GM21447 (cell line): ENCODE data around the gene ZBTB12.
"Not testable (repeated sequence)": the region's sequence is repeated elsewhere in the genome, so short reads cannot be mapped to it uniquely, and the experiment has no call there.

Experiments used
- ATAC-seq: cut with Tn5 transposase; IDR thresholded peaks from one replicate; pipeline ENCODE4 v1.9.1; 2021; ENCODE audit not compliant: unreplicated experiment

Gene ZBTB12

DNA sequence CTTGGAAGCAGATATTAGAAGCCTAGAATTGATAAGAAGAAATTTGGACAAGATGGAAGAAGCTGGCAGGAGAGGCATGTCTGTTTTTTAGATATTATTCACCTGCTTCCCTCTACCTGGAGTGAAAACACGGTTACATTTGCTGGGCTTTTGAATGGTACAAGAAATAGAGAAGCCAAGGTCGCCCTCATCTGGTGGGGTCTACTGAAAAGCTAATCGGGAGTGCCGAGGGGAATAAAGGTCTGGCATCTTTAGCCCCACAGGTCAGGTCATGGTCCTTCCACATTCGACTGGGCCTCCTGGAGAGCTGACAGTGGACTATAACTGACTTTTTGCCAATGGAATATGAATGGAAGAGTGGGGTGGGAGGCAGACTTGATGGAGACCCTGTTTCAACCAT lies 21.1 kb upstream of the ZBTB12 start:
- no peak for ATAC-seq

DNA sequence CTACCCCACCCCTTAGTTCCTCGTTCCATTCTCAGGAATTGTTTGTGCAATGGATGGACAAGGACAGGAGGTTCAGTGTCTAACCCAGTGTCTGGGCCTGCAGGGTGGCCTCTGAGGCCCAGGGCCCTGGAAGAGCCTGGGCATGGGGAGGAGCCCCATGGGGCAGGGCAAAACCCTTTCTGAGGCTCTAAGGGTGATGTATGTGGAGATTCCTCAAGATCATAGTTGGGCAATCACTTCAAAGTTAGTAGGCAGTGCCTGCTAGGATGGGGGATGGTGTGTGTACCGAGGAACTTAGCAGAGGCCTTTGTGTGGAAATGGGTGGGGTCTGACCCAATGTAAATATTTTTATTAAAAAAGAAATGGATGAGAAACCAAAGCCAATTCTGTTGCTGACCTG lies 18.9 kb upstream of the ZBTB12 start:
- no peak for ATAC-seq

DNA sequence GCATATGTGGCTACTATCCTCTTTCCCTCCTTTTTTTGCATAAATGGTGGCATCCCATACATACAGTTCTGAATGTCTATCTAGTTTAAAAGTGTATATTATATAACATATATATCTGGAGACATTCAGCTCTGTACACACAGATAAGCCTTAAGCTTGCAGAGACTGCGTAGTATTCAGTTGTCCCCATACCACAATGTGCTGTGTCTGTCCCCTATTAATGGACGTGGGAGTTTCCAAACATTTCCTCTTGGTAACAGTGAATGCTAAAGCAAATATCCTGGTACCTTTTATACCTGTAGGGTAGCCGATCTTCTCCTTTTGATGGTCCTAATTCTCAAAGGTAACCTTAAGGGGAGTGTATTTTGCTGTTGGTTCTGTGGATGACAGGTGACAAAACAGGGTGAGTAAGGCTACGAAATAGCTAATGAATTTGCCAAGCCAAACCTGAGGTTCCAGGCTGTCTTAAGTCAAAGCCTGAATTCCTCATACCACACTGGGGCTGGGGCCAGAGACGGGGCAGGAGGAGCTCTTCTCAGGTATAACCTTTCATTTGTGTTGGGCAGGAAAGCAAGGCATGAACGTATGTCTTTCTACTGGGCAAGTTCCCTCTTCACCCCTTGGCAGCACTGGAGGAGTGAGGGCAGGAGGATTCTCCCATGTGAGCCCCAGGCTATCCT lies 17.9 kb upstream of the ZBTB12 start:
- no peak for ATAC-seq

DNA sequence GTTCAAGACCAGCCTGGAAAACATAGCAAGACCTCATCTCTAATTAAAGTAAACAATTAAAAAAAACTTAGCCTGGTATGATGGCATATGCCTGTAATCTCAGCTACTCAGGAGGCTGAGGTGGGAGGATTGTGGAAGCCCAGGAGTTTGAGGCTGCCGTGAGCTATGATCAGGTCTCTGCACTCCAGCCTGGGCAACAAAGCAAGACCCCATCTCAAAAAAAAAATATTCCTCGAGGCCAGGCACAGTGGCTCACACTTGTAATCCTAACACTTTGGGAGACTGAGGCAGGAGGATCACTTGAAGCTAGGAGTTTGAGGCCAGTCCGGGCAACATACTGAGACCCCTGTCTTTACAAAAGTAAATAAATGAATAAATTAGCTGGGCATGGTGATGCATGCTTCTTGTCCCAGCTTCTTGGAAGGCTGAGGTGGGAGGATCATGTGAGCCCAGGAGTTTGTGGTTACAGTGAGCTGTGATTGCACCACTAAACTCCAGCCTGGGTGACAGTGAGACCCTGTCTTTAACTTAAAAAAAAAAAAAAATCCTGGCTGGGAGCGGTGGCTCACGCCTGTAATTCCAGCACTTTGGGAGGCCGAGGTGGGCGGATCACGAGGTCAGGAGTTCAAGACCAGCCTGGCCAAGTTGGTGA lies 16.3 kb upstream of the ZBTB12 start:
- no peak for ATAC-seq

DNA sequence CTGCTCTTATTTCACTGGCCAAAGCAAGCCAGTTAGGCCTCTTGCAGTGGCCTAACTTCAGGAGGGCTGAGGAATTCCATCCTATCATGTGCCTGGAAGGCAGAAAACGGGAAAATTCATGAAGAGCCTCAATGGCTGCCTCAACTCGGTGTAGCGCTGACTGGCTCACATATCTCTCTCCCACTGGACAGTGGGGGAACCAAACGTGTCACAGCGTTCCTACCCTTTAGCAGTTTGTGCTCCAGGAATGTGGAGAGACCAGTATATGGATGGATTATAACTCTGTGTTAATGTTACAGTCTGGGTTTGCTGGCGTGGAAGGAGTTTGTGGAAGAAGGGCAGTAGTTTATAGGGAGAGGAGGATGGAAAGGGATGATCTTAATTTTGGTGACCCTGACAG lies 13.9 kb upstream of the ZBTB12 start:
- no peak for ATAC-seq

DNA sequence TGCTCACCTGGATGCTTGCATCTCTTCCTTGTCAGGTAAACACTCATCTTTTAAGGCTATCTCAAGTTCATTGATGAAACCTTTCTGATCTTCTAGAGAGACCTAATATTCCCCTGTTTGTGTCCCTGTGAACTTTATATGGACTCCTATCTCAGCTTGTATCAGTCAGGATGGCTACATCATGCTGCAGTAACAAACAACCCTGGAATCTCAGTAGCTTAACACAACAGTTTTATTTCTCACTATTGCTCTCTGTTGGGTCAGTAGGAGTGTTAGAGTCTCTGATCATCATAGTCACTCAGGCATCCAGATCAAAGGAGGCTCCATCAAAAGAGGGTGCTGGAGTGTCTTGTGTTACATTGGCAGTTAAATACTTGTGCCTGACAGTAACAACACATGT lies 13.5 kb upstream of the ZBTB12 start:
- no peak for ATAC-seq

DNA sequence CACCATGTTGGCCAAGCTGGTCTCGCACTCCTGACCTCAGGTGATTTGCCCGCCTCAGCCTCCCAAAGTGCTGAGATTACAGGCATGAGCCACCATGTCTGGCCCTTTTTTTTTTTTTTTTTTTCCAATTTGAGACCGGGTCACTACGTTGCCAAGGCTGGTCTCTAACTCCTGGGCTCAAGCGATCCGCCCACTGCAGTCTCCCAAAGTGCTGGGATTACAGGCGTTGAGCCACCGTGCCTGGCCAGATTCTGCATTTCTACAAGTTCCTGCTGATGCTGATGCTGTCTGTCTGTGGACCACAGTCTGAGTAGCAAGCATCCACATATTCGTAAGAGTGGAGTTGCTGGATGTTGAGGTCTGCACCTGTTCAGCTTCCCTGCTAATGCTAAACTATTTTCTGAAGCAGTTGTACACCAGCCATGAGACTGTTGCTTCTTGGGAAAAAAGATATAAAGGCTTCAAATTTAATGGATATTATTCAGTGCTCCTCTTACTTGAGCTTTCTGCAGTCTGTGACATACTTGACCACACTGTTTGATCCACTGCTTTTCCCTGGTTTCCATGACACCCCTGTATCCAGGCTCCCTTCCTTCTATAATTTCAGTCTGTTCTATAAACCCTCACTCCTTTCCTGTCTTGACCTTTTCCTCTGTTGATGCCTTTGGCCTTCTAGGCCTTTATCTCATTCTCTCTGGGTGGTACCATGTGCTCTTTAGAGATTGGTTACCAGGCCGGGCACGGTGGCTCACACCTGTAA lies 10.1 kb upstream of the ZBTB12 start:
- ATAC-seq, result no peak

DNA sequence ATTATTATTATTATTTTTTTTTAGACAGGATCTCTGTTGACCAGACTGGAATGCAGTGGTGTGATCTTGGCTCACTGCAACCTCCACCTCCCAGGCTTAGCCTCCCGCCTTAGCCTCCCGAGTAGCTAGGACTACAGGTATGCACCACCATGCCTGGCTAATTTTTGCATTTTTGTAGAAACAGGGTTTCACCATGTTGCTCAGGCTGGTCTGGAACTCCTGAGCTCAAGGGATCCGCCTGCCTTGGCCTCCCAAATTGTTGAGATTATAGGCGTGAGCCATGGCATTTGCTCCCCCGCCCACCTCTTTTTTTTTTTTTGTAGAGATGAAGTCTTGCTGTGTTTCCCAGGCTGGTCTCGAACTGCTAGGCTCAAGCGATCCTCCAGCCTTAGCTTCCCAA lies 7.4 kb upstream of the ZBTB12 start:
- ATAC-seq, result not testable (repeated sequence)

DNA sequence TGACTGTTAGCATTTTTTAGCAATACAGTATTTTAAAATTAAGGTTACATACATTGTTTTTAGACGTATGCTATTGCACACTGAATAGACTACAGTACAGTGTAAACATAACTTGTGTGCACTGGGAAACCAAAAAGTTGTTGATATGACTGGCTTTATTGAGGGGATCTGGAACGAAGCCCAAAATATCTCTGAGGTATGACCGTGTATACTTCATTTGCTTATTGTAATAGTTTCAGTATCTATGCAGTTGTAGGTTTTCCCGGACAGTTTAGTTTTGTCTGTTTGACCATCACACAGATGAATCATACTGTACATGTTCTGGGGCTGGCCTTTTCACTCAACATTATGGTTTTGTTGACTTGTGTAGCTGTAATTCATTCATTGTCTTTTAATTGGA lies 6.9 kb upstream of the ZBTB12 start:
- ATAC-seq, result peak; percentile 69

DNA sequence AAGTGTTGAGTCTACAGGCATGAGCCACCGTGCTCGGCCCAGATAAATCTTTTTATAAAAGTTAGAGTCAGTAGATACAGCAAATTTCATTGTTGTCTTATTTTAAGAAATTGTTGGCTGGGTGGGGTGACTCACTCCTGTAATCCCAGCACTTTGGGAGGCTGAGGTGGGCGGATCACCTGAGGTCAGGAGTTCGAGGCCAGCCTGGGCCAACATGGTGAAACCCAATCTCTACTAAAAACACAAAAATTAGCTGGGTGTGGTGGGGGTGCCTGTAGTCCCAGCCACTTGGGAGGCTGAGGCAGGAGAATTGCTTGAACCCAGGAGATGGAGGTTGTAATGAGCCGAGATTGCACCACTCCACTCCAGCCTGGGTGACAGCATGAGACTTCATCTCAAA lies 6.4 kb upstream of the ZBTB12 start:
- ATAC-seq, result not testable (repeated sequence)

DNA sequence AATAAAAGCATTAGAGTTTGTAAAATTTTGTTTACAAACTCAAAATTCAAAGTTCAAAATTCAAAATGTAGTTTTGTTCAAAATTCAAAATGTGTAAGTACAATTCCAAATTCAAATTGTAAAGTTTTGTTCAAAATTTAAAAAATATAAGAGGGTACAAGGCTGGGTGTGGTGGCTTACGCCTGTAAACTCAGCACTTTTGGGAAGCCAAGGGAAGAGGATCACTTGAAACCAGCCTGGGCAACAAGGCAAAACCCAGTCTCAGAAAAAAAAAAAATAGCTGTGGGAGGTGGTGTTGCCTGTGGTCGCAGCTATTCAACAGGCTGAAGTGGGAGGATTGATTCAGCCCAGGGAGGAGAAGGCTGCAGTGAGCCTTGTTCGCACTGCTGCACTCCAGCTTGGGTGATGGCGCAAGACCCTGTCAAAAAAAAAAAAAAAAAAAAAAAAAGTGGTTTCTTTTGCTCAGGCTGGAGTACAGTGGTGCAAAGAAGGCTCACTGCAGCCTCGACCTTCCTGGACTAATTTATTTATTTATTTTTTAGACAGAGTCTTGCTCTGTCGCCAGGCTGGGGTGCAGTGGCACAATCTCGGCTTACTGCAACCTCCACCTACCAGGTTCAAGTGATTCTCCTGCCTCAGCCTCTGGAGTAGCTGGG lies 5.4 kb upstream of the ZBTB12 start:
- ATAC-seq, result no peak

DNA sequence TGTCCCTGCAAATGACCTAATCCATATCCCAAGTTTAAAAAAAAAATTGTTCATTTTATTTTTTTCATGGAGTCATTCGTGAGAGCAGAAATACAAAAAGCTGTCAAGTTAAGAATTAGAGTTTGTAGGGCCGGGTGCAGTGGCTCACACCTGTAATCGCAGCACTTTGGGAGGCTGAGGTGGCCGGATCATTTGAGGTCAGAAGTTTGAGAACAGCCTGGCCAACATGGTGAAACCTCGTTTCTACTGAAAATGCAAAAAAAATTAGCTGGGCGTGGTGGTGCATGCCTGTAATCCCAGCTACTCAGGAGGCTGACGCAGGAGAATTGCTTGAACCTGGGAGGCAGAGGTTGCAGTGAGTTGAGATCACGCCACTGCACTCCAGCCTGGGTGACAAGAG lies 4.8 kb upstream of the ZBTB12 start:
- not testable (repeated sequence) for ATAC-seq

DNA sequence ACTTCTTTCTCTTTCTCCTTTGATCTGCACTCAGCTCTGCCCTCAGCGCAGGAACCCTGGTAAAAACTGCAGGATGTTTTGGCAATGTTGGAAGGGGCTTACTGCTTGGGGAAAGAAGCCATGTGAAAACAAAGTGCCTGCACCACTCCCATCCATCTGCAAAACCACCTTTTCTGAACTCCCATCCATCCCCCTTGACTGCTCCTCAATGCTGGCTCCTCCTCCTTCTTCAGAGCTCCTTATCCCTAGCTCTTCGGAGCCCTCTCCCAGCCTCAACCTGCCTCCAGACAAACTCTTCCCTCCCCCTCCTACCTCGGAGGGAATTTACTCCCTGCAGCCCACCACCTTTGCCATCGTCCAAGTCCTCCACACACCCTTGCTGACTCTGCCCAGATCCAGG lies 4.2 kb upstream of the ZBTB12 start:
- no peak for ATAC-seq

DNA sequence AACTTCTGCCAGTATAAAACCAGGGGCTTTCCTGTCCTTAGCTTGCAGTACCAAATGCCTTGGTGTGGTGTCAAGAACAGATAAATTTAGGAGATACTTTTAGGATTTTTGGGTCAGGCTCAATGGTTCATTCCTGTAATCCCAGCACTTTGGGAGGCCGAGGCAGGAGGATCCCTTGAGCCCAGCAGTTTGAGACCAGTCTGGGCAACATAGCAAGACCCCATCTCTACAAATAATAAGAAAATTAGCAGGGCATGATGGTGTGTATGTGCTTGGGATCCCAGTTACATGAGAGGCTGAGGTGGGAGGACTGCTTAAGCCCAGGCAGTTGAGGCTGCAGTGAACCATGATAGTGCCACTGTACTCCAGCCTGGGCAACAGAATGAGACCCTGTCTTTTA lies 3.2 kb upstream of the ZBTB12 start:
- ATAC-seq, result no peak

DNA sequence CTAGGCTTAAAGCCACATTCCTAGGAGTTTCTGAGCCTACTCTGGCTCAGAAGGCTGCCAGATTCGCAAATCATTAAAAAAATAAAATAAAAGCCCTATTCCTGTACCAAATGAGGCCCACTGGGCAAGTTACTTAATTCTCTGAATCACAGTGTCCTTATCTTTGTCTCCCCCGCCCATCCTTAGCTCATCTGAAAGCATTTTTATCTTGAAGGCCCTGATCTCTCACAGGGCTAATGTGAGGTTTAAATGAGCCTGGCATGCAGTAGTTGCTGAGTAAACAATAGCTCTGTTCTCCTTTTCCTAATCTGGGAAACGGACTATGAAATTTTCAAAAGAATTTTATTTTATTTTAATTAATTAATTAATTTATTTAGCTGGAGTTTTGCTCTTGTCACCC lies 2.1 kb upstream of the ZBTB12 start:
- ATAC-seq, result no peak

DNA sequence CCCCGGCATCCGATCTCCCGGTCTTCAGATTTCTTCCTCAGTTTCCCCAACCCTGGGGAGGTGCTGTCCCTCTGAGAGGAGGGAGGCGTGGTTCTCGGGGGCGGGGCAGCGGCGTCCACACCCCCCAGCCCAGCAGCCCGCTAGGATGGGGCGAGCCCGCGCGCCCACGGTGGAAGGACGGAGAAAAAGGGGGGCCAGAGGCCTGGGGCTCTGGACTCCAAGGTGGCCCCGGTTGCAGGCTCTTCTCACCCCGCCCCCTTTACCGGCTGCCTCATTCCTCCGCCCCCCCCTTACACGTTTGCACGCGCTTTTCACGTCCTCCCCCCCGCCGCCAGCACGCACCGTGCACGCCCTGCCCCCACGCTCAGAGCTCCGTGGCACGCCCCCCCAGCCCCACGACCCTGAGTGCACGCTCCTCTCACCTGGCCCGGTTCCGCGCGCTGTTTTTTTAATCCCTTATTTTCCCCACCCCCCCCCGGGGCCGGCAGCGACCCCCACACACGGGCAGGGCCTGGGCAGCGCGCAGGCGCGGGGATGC lies 402 bp downstream of the ZBTB12 start:
- ATAC-seq, result peak; percentile 3

DNA sequence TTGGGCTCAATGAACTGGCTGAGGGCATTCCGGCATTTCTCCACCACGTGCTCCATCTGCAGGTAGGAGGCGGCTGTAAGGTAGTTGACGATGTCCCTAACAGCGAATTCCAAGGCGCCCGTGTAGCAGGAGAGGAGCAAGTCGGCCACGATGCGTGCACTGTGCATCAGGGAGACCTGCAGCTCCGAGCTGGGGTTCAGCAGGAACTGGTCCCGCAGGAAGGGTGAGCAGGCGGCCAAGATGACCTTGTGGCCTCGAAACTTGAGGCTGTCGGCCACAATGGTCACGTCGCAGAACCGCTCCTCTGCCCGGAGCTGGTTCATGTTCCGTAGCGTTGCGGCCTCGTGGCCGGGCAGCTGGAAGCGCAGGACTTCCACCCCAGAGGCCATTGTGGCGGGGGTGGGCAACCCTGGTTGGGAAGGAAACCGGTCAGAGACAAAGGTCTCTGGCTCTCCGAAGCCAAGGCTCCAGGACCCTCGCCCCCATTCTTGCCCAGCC lies 920 bp downstream of the ZBTB12 start:
- ATAC-seq, result no peak

DNA sequence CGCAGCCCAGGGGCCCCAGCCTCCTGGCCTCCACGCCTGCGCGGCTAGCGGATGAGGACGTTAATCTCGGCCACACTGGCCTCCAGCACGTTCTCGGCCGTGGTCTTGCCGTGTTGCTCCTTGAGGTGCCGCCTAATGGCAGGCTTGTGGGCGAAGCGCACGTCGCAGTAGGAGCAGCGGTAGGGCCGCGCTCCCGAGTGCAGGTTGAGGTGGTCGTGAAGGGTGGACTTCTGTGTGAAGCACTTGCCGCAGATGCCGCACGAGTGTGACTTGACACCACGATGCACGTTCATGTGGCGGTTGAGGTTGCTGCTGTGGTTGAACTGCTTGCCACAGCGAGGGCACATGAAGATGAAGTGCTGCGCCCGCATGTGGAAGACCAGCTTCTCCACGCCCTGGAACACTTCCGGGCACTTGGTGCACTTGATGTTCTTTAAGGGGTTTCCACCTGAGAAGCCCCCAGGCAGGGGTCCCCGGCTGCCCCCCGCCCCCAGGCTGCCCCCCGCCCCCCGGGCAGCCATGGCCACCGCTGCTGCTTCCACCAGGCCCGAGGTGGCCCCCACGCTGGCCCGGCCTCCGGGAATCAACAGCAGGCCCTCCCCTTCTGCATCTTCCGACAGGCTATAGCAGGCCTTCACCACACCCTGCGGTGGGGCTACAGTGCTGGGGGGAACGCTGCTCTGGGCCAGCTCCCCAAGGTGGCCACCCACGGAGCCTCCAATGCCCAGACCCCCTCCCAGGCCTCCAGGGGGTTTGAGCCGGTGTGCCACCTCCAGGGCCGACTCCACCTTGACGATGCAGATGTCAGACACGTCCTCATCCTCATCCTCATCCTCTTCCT lies 1.8 kb downstream of the ZBTB12 start:
- ATAC-seq, result no peak

DNA sequence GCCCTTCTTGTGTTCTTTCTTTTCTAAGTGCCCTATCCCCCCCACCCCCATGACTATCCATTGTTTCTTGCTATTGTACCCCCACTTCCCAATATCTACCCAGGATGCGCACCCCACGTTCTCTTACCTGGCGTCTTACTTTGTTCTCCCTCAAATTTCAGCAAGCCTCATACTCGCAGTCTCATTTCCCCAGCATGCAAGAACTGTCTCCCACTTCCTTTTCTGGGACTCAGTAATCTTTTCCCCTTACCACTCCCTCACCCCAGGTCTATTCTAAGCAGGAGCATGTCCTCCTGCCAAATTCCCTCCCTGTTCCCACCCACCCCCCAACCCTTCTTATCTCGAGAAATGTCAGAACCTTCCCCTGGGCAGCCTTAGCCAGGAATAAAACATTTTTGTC lies 2.7 kb downstream of the ZBTB12 start:
- no peak for ATAC-seq

DNA sequence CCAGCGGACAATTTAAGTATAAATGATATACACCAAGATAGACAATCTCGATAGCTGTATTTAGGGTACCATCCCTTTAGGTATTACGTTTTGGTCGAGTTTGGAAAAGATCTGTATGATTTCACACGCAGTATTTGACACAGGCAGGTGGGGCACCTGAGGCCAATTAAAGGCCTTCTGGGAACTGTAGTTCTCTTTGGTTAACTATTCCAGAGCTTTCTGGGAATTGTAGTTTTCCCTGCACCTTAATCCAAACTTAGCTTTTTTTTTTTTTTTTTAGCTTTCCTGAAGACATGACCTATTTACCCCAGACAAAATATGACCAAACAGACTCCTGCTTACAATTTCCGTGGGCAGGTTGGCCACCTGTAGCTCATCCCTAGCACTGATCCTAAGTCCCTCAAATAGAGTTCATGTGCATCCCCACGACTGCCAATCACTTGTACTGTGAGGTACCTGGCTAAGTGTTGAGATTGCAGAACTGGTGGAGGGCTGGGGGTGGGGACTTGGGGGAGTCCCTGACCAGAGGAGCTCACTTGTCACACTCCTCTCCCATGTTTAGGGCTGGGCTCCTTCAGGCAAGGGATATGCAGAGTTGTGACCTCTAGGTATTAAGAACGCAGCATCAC lies 3.4 kb downstream of the ZBTB12 start:
- ATAC-seq, result no peak
